OCI-LY3 (cell line): ENCODE measurements around the gene BBS7.

Experiments used
- EZH2phosphoT487 ChIP-seq: fragments of 200-600 bp; shearing (Covaris generic); IDR thresholded peaks from 2 replicates; pipeline ENCODE4 v1.6.1; 2018; ENCODE audit warnings: antibody characterized with exemption, mixed run types, low read depth
- TF ChIP-seq, protein P1 (sequence below): fragments of 200-600, 300-600 bp; sonication (generic); IDR thresholded peaks from 2 replicates; pipeline ENCODE4 v1.5.1; 2014; ENCODE audit warnings: antibody characterized with exemption, low read length, low read depth

DNA sequence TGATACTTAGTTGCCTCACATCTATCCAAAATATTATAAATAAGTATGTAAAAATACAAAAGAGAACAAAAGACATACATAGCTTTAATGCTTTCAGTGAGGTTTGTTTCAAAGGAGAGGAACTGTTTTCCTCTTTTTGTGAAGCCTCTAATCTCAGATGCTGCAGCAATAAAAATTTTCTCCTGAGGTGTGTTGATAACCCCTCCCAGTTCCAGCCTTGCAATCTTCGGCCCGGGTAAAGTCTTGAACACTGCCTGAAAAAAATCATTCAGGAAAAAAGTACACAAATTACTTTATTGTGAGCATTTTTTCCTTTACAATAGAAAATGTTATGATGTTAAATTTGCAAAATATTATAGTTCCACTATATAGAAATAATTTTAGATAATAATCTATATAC lies 8.8 kb downstream of the BBS7 start:
- TF ChIP-seq, protein P1, sequence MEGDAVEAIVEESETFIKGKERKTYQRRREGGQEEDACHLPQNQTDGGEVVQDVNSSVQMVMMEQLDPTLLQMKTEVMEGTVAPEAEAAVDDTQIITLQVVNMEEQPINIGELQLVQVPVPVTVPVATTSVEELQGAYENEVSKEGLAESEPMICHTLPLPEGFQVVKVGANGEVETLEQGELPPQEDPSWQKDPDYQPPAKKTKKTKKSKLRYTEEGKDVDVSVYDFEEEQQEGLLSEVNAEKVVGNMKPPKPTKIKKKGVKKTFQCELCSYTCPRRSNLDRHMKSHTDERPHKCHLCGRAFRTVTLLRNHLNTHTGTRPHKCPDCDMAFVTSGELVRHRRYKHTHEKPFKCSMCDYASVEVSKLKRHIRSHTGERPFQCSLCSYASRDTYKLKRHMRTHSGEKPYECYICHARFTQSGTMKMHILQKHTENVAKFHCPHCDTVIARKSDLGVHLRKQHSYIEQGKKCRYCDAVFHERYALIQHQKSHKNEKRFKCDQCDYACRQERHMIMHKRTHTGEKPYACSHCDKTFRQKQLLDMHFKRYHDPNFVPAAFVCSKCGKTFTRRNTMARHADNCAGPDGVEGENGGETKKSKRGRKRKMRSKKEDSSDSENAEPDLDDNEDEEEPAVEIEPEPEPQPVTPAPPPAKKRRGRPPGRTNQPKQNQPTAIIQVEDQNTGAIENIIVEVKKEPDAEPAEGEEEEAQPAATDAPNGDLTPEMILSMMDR = no peak
- TF ChIP-seq EZH2phosphoT487 = no peak
